PC-3 (cell line): ENCODE results near the gene OPRL1. TPM values are rescaled to one million over a fixed set of nuclear protein-coding genes. Genes with fewer than 3 reads are reported as not detected.

Source experiments
- ATAC-seq: fragments of 200-7000 bp; cut with Tn5 transposase; 2 replicates; pipeline ENCODE4 v1.9.1; 2020; ENCODE audit warnings: mild to moderate bottlenecking, moderate library complexity
- BruUV-seq: library from RNA; stranded (reverse); fragments of 400-500 nt; replicated peaks from 2 replicates; lab custom pipeline; 2021; lab: Mats Ljungman, UMichigan
- CTCF ChIA-PET: fragments of 300-600 bp; sonication (Branson Sonifier 250); formaldehyde crosslinking; loops from one replicate; lab custom pipeline; 2022; ENCODE audit warnings: antibody characterized with exemption; lab: Charles Lee
- POLR2A ChIA-PET: fragments of 300-600 bp; sonication (Branson Sonifier 250); formaldehyde crosslinking; loops from one replicate; lab custom pipeline; 2022; ENCODE audit warnings: antibody characterized with exemption; ENCODE audit not compliant: unreplicated experiment; lab: Charles Lee
- DNase-seq: peaks from one replicate; pipeline ENCODE4 v3.0.0-alpha.2; 2015
- H2AFZ ChIP-seq: fragments of 300-600 bp; sonication (generic); 2 replicates; pipeline ENCODE4 v1.6.0; 2016; ENCODE audit warnings: antibody characterized with exemption, low read length
- H3F3A ChIP-seq: fragments of 300-600 bp; sonication (generic); one replicate; pipeline ENCODE4 v1.6.0; 2017; ENCODE audit warnings: antibody characterized with exemption, low read length, control low read depth, mild to moderate bottlenecking; ENCODE audit not compliant: unreplicated experiment
- H3K27ac ChIP-seq: fragments of 300-600 bp; sonication (generic); 2 replicates; pipeline ENCODE4 v1.5.1; 2016; ENCODE audit warnings: mild to moderate bottlenecking, low read length
- H3K27me3 ChIP-seq: fragments of 300-600 bp; sonication (generic); 2 replicates; pipeline ENCODE4 v1.6.1; 2016; ENCODE audit warnings: low read length, mixed read lengths
- H3K36me3 ChIP-seq: fragments of 300-600 bp; sonication (generic); 2 replicates; pipeline ENCODE4 v1.6.1; 2016; ENCODE audit warnings: low read depth, mixed run types, low read length, mixed read lengths
- H3K4me1 ChIP-seq: fragments of 300-600 bp; sonication (generic); 2 replicates; pipeline ENCODE4 v1.5.1; 2016; ENCODE audit warnings: low read length; ENCODE audit not compliant: insufficient read depth
- H3K4me2 ChIP-seq: fragments of 300-600 bp; sonication (generic); 2 replicates; pipeline ENCODE4 v1.6.0; 2016; ENCODE audit warnings: low read length
- H3K4me3 ChIP-seq: fragments of 300-600 bp; sonication (generic); 2 replicates; pipeline ENCODE4 v1.5.1; 2016; ENCODE audit warnings: mild to moderate bottlenecking, low read length, mixed read lengths
- H3K79me2 ChIP-seq: fragments of 300-600 bp; sonication (generic); 2 replicates; pipeline ENCODE4 v1.6.1; 2017; ENCODE audit warnings: low read length, mixed read lengths
- H3K9ac ChIP-seq: fragments of 300-600 bp; sonication (generic); 2 replicates; pipeline ENCODE4 v1.6.0; 2016; ENCODE audit warnings: mild to moderate bottlenecking, low read length
- H3K9me2 ChIP-seq: fragments of 300-600 bp; sonication (generic); replicated peaks from 2 replicates; pipeline ENCODE4 v1.6.1; 2016; ENCODE audit warnings: mixed run types, low read length, mixed read lengths
- H3K9me3 ChIP-seq: fragments of 300-600 bp; sonication (generic); 2 replicates; pipeline ENCODE4 v1.6.1; 2016; ENCODE audit warnings: low read length, mixed read lengths
- H4K20me1 ChIP-seq: fragments of 300-600 bp; sonication (generic); 2 replicates; pipeline ENCODE4 v1.6.1; 2016; ENCODE audit warnings: low read length, mixed read lengths
- CTCF ChIP-seq: fragments of 300-600 bp; sonication (generic); conservative IDR thresholded peaks from 2 replicates; pipeline ENCODE4 v1.5.1; 2017; ENCODE audit warnings: antibody characterized with exemption, low read depth, mild to moderate bottlenecking, low read length
- EZH2 ChIP-seq: fragments of 300-600 bp; sonication (generic); IDR thresholded peaks from one replicate; pipeline ENCODE4 v1.6.1; 2017; ENCODE audit warnings: antibody characterized with exemption, mild to moderate bottlenecking, low read length; ENCODE audit not compliant: unreplicated experiment
- EZH2phosphoT487 ChIP-seq: fragments of 300-600 bp; sonication (generic); IDR thresholded peaks from 2 replicates; pipeline ENCODE4 v1.6.1; 2018; ENCODE audit warnings: mild to moderate bottlenecking, antibody characterized with exemption, low read length, borderline replicate concordance
- intact Hi-C: fragments of 100-400 bp; cut with micrococcal nuclease; formaldehyde crosslinking; loops from 2 replicates; pipeline ENCODE4 v1.9.0; 2023
- total RNA-seq: library from RNA; depleted of rRNA; stranded (reverse); fragments of >200 nt; gene quantifications from 2 replicates; pipeline ENCODE4 v1.2.3, GENCODE V29; 2014

The OPRL1 gene
- total RNA-seq, 1 experiment from 2014 or later: 5.6 TPM

DNA sequence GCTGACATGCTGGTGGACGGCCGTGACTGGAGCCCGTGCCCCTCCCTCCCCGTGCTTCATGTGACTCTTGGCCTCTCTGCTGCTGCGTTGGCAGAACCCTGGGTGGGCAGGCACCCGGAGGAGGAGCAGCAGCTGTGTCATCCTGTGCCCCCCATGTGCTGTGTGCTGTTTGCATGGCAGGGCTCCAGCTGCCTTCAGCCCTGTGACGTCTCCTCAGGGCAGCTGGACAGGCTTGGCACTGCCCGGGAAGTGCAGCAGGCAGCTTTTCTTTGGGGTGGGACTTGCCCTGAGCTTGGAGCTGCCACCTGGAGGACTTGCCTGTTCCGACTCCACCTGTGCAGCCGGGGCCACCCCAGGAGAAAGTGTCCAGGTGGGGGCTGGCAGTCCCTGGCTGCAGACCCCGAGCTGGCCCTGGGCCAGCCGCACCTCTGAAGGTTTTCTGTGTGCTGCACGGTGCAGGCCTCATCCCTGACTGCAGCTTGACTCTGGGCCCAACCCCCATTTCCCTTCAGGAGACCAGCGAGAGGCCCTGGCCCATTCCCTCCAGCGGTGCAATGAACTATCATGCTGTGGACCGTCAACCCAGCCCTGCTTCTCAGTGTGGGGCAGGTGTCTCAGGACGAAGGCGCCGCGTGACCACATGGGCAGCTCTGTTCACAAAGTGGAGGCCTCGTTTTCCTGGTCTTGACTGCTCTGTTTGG, 19.4 kb downstream of the OPRL1 start:
- no peaks in the 10 kb centered on the region for H3K4me1 ChIP-seq
- TF ChIP-seq EZH2phosphoT487: no peak
- no peak for TF ChIP-seq CTCF
- TF ChIP-seq EZH2: no peak
- no peaks in the 10 kb centered on the region for H3K79me2 ChIP-seq
- H3K9me3 ChIP-seq: no peaks in the 10 kb centered on the region
- ATAC-seq (no peak), DNase-seq (no peak)
- H3K36me3 ChIP-seq: no peaks in the 10 kb centered on the region
- intact Hi-C loops: no loop called here
- H3K27me3 ChIP-seq: 0 out of 2 replicates have a peak, but pooled peaks cover 7% of the 10 kb centered on the region
- H3K9ac ChIP-seq: no peak overlapping the region
- ChIA-PET POLR2A (interaction anchor here (0.7 kb wide), 1 partner anchor 109 kb away, joined by 3 read pairs; no protein-coding TSS in a partner anchor), CTCF (no interaction called here)
- no peak overlapping the region for H2AFZ ChIP-seq
- H3F3A ChIP-seq: no peaks in the 10 kb centered on the region
- no peak overlapping the region for H3K4me2 ChIP-seq
- no peak overlapping the region for H3K27ac ChIP-seq
- H3K4me3 ChIP-seq: no peak overlapping the region
- no peaks in the 10 kb centered on the region for H4K20me1 ChIP-seq
- BruUV-seq: no TSS peak
- H3K9me2 ChIP-seq: no peaks in the 10 kb centered on the region

- H3K4me1 ChIP-seq: no peaks in the 10 kb centered on the region
- H3K4me2 ChIP-seq: no peak overlapping the region
- no peak overlapping the region for H3K27ac ChIP-seq
- intact Hi-C loops: no loop called here
- ATAC-seq (no peak), DNase-seq (no peak)
- no peaks in the 10 kb centered on the region for H3K9me3 ChIP-seq
- 0 out of 2 replicates have a peak, but pooled peaks cover 7% of the 10 kb centered on the region for H3K27me3 ChIP-seq
- H3K4me3 ChIP-seq: no peak overlapping the region
- H3F3A ChIP-seq: no peaks in the 10 kb centered on the region
- POLR2A ChIA-PET: no interaction called here
- no peak overlapping the region for H2AFZ ChIP-seq
- H3K9me2 ChIP-seq: no peaks in the 10 kb centered on the region
- no peaks in the 10 kb centered on the region for H3K79me2 ChIP-seq
- BruUV-seq: no TSS peak
- no peaks in the 10 kb centered on the region for H4K20me1 ChIP-seq
- H3K9ac ChIP-seq: no peak overlapping the region
- CTCF ChIA-PET: no interaction called here
- TF ChIP-seq EZH2 (no peak), EZH2phosphoT487 (no peak), CTCF (no peak)
- H3K36me3 ChIP-seq: no peaks in the 10 kb centered on the region
Measured at GRCh38 chr20:64099880-64100565, 20.1 kb downstream of the OPRL1 start.

GRCh38 chr20:64100566-64100888, 20.6 kb downstream of the OPRL1 start:
- Histone ChIP-seq H3K9me2 (no peaks in the 10 kb centered on the region), H4K20me1 (no peaks in the 10 kb centered on the region), H2AFZ (no peak overlapping the region), H3K27ac (no peak overlapping the region), H3K4me1 (no peaks in the 10 kb centered on the region), H3K4me3 (no peak overlapping the region), H3K79me2 (no peaks in the 10 kb centered on the region), H3K9ac (no peak overlapping the region), H3K36me3 (no peaks in the 10 kb centered on the region), H3K27me3 (0 out of 2 replicates have a peak, but pooled peaks cover 7% of the 10 kb centered on the region), H3K4me2 (no peak overlapping the region), H3F3A (no peaks in the 10 kb centered on the region), H3K9me3 (no peaks in the 10 kb centered on the region)
- ChIA-PET CTCF (no interaction called here), POLR2A (no interaction called here)
- no peak for TF ChIP-seq EZH2phosphoT487
- TF ChIP-seq CTCF: no peak
- TF ChIP-seq EZH2: no peak
- intact Hi-C loops: no loop called here
- BruUV-seq: no TSS peak
- ATAC-seq: no peak
- DNase-seq: no peak
